CD4-positive, alpha-beta T cell treated with Interleukin-6 at 100 ng/mL for 8 hours (primary cell): Measurements from ENCODE around the gene RNPS1.
A peak's percentile ranks its signal among the peaks of the same experiment; 100 is the strongest.

Experiments
- DNase-seq: peaks from one replicate; pipeline ENCODE4 v3.0.0-alpha.2; 2020; ENCODE audit warnings: mixed read lengths, low spot score

The RNPS1 gene

DNA sequence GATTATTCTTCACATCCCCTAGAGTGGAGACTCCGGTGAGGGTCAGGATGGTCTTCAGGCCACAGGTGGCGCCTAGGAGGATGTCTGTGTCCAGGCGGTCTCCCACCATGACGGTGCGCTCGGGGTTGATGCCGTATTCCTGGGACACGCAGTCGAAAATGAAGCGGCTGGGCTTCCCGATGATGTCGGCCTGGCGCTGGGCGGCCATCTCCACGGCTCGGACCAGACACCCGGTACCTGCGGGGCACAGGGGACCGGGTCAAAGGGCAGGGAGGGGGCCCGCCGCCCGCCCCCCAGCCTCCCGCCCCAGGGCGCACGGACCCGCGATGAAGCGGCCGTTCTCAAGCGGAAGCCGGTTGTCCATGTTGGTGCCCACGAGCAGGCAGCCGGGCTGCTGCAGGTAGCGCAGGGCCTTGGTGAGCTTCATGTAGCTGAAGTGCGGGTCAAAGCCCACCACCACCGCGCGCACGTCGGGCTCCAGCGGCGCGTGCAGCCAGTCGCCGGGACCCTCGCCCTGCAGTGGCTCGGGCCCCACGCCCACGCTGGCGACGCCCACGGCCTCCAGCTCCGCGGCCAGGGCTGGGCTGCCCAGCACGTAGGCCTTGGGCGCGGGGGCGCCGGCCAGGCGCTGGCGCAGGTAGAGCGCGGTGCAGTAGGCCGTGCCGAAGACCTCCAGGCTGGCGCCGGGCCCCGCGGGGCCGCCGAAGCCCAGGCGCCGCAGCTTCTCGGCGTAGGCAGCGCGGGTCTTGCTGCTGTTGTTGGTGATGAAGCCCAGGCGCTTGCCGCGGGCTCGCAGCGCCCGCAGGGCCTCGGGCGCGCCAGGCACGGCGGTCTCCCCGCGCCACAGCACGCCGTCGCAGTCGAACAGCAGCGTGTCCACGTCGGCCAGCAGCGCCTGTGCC lies 53.9 kb downstream of the RNPS1 start:
- no peak for DNase-seq

GRCh38 chr16:2212362-2213324 lies 55.3 kb downstream of the RNPS1 start:
- no peak for DNase-seq

DNA sequence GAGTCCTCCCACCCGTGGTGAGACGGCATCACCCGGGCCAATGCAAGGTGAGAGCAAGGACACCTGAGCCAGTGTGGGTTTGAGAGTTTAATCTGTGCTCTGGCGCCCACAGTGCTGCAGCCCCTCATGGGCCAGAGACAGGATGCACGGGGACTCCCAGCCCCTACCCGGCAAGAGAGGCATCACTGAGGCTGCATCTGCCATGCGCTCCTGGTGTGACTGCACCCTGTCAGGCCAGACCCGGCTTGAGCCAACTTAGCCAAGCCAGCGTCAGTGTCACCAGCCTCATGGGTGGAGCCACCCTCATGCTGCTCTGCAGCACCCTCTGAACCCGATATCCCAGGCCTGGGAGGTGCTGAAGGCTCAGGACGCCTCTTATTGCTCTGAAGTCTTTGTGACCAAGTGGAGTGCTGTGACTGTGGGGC lies 56.0 kb downstream of the RNPS1 start:
- no peak for DNase-seq

DNA sequence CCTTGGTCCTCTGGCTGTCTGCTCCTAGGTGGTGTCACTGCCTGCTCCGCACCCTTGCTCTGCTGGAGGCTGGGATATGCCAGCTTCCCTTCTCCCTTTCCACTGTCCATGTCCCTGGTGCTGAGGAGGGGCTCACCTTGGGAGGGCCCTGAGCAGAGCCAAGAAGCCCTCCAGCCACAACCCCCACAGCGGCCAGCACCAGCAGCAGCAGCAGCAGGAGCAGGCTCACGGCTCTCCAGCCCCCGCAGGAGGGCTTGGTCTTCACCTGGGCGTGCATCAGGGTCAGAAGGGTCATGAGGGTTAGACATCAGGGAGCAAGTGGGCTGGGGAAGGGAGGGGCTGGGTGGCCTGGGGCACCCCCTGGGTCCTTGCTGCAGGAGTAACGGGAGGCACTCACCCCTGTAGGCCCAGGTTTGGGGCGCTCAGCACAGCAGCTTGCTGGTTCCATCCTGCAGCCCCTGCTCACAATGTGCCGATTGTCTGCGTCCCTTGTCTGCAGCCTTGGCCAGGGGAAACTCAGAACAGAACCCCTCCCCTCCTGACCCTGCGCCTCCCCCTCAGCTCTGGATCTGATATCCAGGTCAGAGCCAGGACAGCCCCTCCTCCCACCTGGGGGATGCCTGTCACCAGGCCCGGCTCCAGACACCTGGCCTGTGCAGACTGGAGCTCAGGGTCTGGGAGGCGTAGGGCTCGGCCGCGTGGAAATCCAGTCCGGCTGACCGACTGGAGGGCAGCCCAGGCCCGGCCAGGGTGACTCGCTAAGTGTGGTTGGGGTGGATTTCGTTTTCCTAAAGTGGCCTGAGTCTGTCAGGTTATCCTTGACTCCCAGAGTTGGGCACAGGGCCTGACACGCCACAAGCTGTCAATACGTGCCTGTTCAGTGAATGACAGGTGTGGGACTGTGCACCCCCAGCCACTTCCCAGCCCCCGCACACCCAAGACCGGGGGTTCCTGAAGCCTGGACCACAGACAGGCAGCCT lies 57.2 kb downstream of the RNPS1 start, which contains the start of gene BRICD5:
BRICD5 (minus strand) TSS at position 478 of the 980 bp plus-strand sequence; CDS start at position 448, 30 bp downstream.
- DNase-seq: no peak

GRCh38 chr16:2210009-2210332 lies 58.0 kb downstream of the RNPS1 start:
- DNase-seq: no peak

DNA sequence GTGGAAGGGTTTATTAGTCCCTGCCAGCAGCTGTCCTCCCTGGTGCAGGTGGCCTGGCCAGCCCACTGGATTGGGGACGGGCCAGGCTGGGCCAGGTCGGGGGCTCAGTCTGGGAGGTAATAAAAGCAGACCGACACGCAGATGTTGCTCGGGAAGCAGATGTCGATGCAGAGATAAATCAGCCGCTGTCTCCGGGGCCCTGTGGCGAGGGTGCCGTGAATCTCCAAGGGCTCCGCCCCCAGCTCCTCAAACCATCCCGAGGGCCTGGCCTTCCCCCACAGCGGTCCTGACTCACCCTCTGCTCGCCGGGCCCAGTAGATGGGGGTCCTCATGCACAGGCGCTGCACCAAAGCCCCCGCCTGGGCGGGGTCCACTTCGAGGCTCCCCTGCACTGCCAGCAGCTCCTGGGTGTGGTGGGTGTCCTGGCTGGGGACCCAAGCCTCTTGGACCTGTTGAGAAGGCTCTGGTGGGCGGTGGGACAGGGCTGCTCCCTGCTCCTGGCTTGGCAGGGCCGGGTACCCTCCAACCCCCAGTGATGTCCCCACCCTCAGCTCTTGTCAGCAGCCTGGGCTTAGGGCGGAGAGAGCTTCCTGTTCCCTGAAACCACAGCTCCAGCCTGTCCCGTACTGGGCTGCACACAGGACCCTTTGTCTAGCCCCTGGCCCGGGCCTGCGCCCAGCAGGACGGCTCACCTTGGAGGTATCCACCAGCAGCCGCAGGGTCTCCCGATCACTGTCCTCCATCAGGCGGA lies 58.5 kb downstream of the RNPS1 start:
- no peak for DNase-seq

DNA sequence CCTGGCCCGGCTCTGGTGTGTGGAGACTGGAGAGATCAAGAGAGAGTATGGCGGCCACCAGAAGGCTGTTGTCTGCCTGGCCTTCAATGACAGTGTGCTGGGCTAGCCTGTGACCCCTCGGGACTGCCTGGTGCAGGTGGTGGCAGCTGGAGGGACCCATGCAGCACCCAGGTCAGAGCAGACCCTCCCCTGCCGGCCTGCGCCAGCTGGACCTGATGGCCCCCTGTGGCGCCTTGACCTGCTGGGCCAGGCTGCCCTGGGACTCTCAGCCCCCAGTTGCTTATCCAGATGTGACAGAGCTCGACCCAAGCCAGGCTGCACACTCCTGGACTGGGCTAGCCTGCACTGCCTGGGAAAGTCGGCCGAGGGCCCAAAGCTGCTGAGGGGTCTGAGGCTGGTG lies 59.2 kb downstream of the RNPS1 start:
- DNase-seq: no peak

DNA sequence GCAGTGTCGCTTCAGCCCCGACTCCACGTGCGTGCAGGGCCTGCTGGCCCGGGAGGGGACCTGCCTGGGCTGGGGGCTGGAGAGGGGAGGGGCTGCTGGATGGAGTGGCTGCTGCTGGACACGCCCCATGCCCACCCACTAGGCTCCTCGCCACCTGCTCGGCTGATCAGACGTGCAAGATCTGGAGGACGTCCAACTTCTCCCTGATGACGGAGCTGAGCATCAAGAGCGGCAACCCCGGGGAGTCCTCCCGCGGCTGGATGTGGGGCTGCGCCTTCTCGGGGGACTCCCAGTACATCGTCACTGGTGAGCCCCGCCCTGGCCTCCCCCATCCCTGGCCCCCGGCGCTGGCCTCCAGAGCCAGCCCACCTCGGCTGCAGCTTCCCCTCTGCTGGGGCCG lies 59.6 kb downstream of the RNPS1 start:
- no peak for DNase-seq

GRCh38 chr16:2207872-2208271 lies 60.1 kb downstream of the RNPS1 start:
- DNase-seq: no peak

GRCh38 chr16:2206780-2207433 lies 61.0 kb downstream of the RNPS1 start:
- DNase-seq: no peak

DNA sequence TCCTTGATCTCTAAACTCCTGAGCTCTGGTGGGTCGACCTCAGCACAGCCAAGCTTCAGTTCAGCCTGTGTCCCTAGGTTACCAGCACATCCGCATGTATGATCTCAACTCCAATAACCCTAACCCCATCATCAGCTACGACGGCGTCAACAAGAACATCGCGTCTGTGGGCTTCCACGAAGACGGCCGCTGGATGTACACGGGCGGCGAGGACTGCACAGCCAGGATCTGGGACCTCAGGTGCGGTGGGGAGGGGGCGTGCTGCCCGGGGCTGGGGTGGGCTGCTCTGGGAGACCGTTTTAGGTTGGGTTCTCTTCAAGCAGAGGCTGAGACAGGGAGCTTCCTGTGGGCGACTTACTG lies 61.5 kb downstream of the RNPS1 start:
- DNase-seq: no peak

- no peak for DNase-seq
These were observed 62.0 kb downstream of the RNPS1 start for GRCh38 chr16:2205967-2206313.

GRCh38 chr16:2205104-2205966 lies 62.6 kb downstream of the RNPS1 start, which contains the start of gene MLST8:
TSS of gene MLST8 (plus strand) at chr16:2205454. CDS start at chr16:2206086, 632 bp downstream.
- peak; percentile 91 for DNase-seq

DNA sequence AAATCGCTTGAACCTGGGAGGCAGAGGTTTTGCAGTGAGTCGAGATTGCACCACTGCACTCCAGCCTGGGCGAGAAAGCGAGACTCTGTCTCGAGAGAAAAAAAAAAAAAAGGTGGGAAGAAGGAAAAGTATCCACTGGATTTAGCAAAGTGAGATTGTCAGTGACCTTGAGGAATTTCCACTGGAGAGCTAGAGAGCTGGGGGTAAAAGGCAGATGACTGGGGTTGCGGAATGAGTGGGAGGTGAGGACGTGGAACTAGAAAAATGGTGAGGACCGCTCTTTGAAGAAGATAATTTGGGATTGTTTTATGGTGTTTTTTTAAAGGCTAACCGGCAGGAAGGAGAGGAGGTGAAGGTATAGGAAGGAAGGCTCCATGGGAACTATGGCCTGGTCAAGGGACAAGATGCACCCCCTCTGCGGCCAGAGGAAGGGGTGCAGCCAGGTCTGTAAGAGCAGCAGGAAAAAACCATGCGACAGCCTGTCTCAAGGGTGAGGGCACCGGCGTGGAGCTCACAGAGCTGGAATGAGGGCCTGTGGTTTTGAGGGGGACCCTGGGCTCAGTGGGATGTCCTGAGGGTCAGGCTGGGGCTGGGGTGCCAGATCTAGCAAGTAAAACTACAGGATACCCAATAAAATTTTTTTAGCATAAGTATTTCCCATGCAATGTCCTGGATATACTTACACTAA lies 63.4 kb downstream of the RNPS1 start:
- DNase-seq: no peak
